Endodermal cell (in vitro differentiated cells): ENCODE measurements around the gene SGCD. TPM values are rescaled to one million over a fixed set of nuclear protein-coding genes. Genes with fewer than 3 reads are reported as not detected.

ENCODE experiments used
- DNase-seq: peaks from one replicate; pipeline ENCODE4 v3.0.0-alpha.2; 2017
- H3K27ac ChIP-seq: 2 replicates; pipeline ENCODE4 v1.5.1; 2013; ENCODE audit warnings: mild to moderate bottlenecking, low read depth, low read length, moderate library complexity
- H3K27me3 ChIP-seq: 2 replicates; pipeline ENCODE4 v1.6.1; 2013; ENCODE audit warnings: mild to moderate bottlenecking, low read length, moderate library complexity; ENCODE audit not compliant: insufficient read depth, control insufficient read depth, poor library complexity, severe bottlenecking
- H3K36me3 ChIP-seq: 2 replicates; pipeline ENCODE4 v1.7.0; 2013; ENCODE audit warnings: mild to moderate bottlenecking, low read length, moderate library complexity; ENCODE audit not compliant: control insufficient read depth, insufficient read depth
- H3K4me1 ChIP-seq: one replicate; pipeline ENCODE4 v1.7.0; 2013; ENCODE audit warnings: low read length; ENCODE audit not compliant: control insufficient read depth, insufficient read depth
- H3K4me3 ChIP-seq: 2 replicates; pipeline ENCODE4 v1.5.1; 2013; ENCODE audit warnings: mild to moderate bottlenecking, low read length, moderate library complexity
- H3K9ac ChIP-seq: 2 replicates; pipeline ENCODE4 v1.6.1; 2013; ENCODE audit warnings: mild to moderate bottlenecking, low read length, moderate library complexity; ENCODE audit not compliant: poor library complexity, severe bottlenecking; ENCODE audit errors: extremely low read depth
- H3K9me3 ChIP-seq: 2 replicates; pipeline ENCODE4 v1.6.1; 2013; ENCODE audit warnings: mild to moderate bottlenecking, low read length, moderate library complexity; ENCODE audit not compliant: control insufficient read depth
- H3K27ac Mint-ChIP-seq: 2 replicates; pipeline ENCODE4 v1.8.0; 2020; ENCODE audit warnings: mixed read lengths
- H3K27me3 Mint-ChIP-seq: 2 replicates; pipeline ENCODE4 v1.8.0; 2021; ENCODE audit warnings: mild to moderate bottlenecking, mixed read lengths; ENCODE audit not compliant: insufficient read depth
- H3K36me3 Mint-ChIP-seq: 2 replicates; pipeline ENCODE4 v1.8.0; 2020; ENCODE audit warnings: low read depth, mixed read lengths
- H3K4me1 Mint-ChIP-seq: 2 replicates; pipeline ENCODE4 v1.8.0; 2020; ENCODE audit warnings: mixed read lengths
- H3K4me3 Mint-ChIP-seq: 2 replicates; pipeline ENCODE4 v1.8.0; 2020; ENCODE audit warnings: mild to moderate bottlenecking, moderate library complexity, mixed read lengths
- H3K9me3 Mint-ChIP-seq: 2 replicates; pipeline ENCODE4 v1.8.0; 2020; ENCODE audit warnings: mild to moderate bottlenecking, mixed read lengths
- whole genome bisulfite sequencing, 2 experiments: methylation state at CpG; one replicate each; pipeline versions ENCODE4 v1.1.5 to v1.1.7; 2013; ENCODE audit warnings: missing lambda C conversion rate in 2 of 2, mixed read lengths in 1 of 2; ENCODE audit not compliant: insufficient coverage in 1 of 2, insufficient read length in 1 of 2; 5-methylcytosine and 5-hydroxymethylcytosine counted together
- total RNA-seq, 2 donors: library from RNA; stranded (reverse); fragmentation: NEBNext Ultra II Directional in 1 of 2; extraction: Animal tissue kit (Norgen Biotek cat#: 25700) in 1 of 2; gene quantifications; 2 replicates in 1 of 2; 3 replicates in 1 of 2; pipeline ENCODE4 v1.2.1, GENCODE V29; 2021
- TF ChIP-seq, protein P1 (sequence below): fragments of 200-600 bp; sonication (generic); conservative IDR thresholded peaks from 2 replicates; pipeline ENCODE4 v1.5.0; 2021; ENCODE audit warnings: antibody characterized with exemption, mild to moderate bottlenecking

Gene SGCD
- total RNA-seq, 2 donors from 2014 or later = 0.04 to 0.42 TPM

DNA sequence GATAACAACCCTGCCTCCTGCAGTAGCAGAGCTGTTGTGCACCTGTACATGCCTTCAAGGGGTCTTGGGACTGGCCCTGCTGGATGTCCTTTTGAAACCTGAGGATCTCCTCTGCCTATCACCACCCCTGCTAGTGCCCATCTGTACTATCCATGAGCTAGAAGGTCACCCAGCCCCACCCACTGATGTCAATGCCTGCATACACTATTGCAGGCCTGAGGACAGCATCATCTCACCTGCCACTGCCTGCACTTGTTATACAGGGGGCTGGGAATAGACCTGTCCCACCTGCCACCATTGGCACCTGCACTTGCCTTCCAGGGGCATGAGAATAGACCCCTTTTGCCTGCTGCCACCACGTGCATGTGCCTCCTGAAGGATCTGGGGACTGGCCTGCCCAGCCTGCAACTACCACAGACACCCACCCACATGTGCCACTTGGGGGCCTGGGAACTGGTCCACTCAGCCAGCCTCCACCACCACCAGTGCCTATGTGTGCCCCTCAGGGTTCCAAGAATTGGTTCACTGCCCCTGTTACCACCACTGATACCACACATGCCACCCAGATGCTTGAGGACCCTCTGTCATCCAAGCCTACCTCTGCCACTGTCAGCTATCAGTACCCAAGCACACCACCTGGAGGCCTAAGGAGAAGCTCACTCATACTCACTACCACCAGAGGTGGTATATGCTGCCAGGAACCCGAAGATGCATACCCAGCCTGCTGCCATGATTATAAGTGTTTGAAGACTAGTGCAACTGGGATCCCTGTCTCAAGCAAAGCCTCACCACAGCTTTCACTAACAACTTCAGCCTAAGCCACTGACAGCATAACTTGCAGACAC is 159.7 kb downstream of the SGCD start:
- no peaks in the 10 kb centered on the region for H3K36me3 ChIP-seq
- DNase-seq = peak; percentile 47
- Mint-ChIP-seq H3K9me3 (no peaks in the 10 kb centered on the region), H3K36me3 (no peaks in the 10 kb centered on the region), H3K27ac (no peak overlapping the region), H3K4me3 (no peak overlapping the region), H3K4me1 (peaks cover 4% of the 10 kb centered on the region), H3K27me3 (peaks cover 2% of the 10 kb centered on the region)
- no peak overlapping the region for H3K9ac ChIP-seq
- no peaks in the 10 kb centered on the region for H3K9me3 ChIP-seq
- TF ChIP-seq, protein P1, sequence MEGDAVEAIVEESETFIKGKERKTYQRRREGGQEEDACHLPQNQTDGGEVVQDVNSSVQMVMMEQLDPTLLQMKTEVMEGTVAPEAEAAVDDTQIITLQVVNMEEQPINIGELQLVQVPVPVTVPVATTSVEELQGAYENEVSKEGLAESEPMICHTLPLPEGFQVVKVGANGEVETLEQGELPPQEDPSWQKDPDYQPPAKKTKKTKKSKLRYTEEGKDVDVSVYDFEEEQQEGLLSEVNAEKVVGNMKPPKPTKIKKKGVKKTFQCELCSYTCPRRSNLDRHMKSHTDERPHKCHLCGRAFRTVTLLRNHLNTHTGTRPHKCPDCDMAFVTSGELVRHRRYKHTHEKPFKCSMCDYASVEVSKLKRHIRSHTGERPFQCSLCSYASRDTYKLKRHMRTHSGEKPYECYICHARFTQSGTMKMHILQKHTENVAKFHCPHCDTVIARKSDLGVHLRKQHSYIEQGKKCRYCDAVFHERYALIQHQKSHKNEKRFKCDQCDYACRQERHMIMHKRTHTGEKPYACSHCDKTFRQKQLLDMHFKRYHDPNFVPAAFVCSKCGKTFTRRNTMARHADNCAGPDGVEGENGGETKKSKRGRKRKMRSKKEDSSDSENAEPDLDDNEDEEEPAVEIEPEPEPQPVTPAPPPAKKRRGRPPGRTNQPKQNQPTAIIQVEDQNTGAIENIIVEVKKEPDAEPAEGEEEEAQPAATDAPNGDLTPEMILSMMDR = peak; percentile 71
- H3K27ac ChIP-seq = no peak overlapping the region
- 89% methylated on average over 2 of the region's 2 CpGs; no CpG with 5 or more reads in 1 of the 2 experiments for WGBS, 2 experiments
- no peak overlapping the region for H3K4me3 ChIP-seq
- no peaks in the 10 kb centered on the region for H3K4me1 ChIP-seq
- H3K27me3 ChIP-seq = no peaks in the 10 kb centered on the region

- 83 to 97% methylated on average over 1 of the region's 1 CpG for WGBS, 2 experiments
- H3K27ac ChIP-seq = no peak overlapping the region
- no peak overlapping the region for H3K9ac ChIP-seq
- H3K4me1 Mint-ChIP-seq = no peaks in the 10 kb centered on the region
- H3K27me3 Mint-ChIP-seq = peaks cover 2% of the 10 kb centered on the region
- no peaks in the 10 kb centered on the region for H3K36me3 Mint-ChIP-seq
- H3K27ac Mint-ChIP-seq = no peak overlapping the region
- H3K4me1 ChIP-seq = no peaks in the 10 kb centered on the region
- no peaks in the 10 kb centered on the region for H3K9me3 Mint-ChIP-seq
- no peaks in the 10 kb centered on the region for H3K9me3 ChIP-seq
- DNase-seq = no peak
- H3K4me3 Mint-ChIP-seq = no peak overlapping the region
- no peaks in the 10 kb centered on the region for H3K36me3 ChIP-seq
- no peaks in the 10 kb centered on the region for H3K27me3 ChIP-seq
- TF ChIP-seq, protein P1 = no peak
- H3K4me3 ChIP-seq = no peak overlapping the region
Measured at GRCh38 chr5:156491766-156492165, 164.8 kb downstream of the SGCD start.

- H3K27me3 ChIP-seq = no peaks in the 10 kb centered on the region
- Mint-ChIP-seq H3K4me1 (no peaks in the 10 kb centered on the region), H3K9me3 (no peaks in the 10 kb centered on the region), H3K36me3 (no peaks in the 10 kb centered on the region), H3K27me3 (no peaks in the 10 kb centered on the region), H3K4me3 (no peak overlapping the region), H3K27ac (no peak overlapping the region)
- H3K4me3 ChIP-seq = no peak overlapping the region
- no peaks in the 10 kb centered on the region for H3K4me1 ChIP-seq
- no peak overlapping the region for H3K27ac ChIP-seq
- no peaks in the 10 kb centered on the region for H3K36me3 ChIP-seq
- no peak for DNase-seq
- no peak overlapping the region for H3K9ac ChIP-seq
- WGBS, 2 experiments = 89 to 95% methylated on average over 3 of the region's 3 CpGs
- TF ChIP-seq, protein P1 = no peak
- no peaks in the 10 kb centered on the region for H3K9me3 ChIP-seq
Measured at GRCh38 chr5:156496291-156496690, 169.3 kb downstream of the SGCD start.
